ENCODE results near the gene COL13A1.
A peak's percentile ranks its signal among the peaks of the same experiment; 100 is the strongest.

Gene COL13A1

DNA sequence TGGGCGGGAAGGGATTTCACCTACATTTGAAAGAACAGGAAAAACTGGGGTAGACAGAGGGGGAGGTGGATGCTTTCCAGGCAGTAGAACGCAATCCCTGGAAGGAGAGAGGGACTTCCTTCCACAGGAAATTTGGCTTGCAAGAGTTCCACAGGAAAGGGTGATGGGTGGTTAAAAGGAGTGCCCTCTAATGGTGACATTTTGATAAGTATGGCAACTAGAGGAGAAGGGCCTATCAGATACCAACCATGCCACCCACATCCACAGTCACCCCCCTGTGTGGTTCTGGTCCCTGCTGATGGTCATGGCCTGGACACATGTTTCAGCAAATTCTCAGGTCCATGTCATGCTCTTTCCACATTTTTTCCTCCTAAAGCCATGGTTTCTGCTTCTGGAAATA lies 27.1 kb upstream of the COL13A1 start:
- Histone ChIP-seq H3K36me3 (ENCODE audit: insufficient read depth, insufficient read length, low read length) (no peaks in the 10 kb centered on the region), H3K4me3 (ENCODE audit: insufficient read length, low read depth) (no peak overlapping the region), H3K9ac (ENCODE audit: insufficient read length, low read depth) (no peak overlapping the region), H3K27me3 (ENCODE audit: insufficient read depth, insufficient read length) (no peaks in the 10 kb centered on the region), H3K9me3 (ENCODE audit: insufficient read depth, low read length) (peaks cover 9% of the 10 kb centered on the region; the same call in 1 of the 2 replicates), H3K4me1 (ENCODE audit: insufficient read depth, insufficient read length) (no peaks in the 10 kb centered on the region)
- no peak for DNase-seq (ENCODE audit: low read depth, low spot score)
- TF ChIP-seq YY1 (IDR thresholded peaks at IDR 0.05; ENCODE audit: insufficient read depth, insufficient read length): no peak
- TF ChIP-seq SUZ12 (IDR thresholded peaks at IDR 0.05; ENCODE audit: extremely low read depth, insufficient read depth, insufficient read length): no peak
- TF ChIP-seq ZNF274 (IDR thresholded peaks at IDR 0.05; ENCODE audit: low read depth, low read length): no peak

DNA sequence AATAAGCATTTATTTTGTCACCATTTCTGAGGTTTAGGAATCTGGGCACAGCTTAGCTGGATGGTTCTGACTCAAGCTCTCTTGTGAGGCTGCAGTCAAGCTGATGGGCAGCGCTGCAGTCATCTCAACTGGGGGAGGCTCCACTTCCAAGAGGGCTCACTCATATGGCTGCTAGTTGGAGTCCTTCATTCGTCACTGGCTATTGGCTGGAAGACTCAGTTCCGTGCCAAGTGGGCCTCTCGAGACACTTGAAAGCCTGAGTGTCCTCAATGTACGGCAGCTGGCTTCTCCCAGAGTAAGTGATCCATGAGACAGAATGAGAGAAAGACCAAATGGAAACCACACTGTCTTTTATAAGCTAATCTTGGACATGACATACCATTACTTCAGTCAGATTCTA lies 21.6 kb upstream of the COL13A1 start:
- Histone ChIP-seq H3K4me1 (ENCODE audit: insufficient read depth, insufficient read length) (no peaks in the 10 kb centered on the region), H3K27me3 (ENCODE audit: insufficient read depth, insufficient read length) (peaks cover 3% of the 10 kb centered on the region), H3K4me3 (ENCODE audit: insufficient read length, low read depth) (no peak overlapping the region), H3K36me3 (ENCODE audit: insufficient read depth, insufficient read length, low read length) (no peaks in the 10 kb centered on the region), H3K9me3 (ENCODE audit: insufficient read depth, low read length) (no peaks in the 10 kb centered on the region), H3K9ac (ENCODE audit: insufficient read length, low read depth) (no peak overlapping the region)
- no peak for TF ChIP-seq SUZ12 (IDR thresholded peaks at IDR 0.05; ENCODE audit: extremely low read depth, insufficient read depth, insufficient read length)
- TF ChIP-seq YY1 (IDR thresholded peaks at IDR 0.05; ENCODE audit: insufficient read depth, insufficient read length): no peak
- TF ChIP-seq ZNF274 (IDR thresholded peaks at IDR 0.05; ENCODE audit: low read depth, low read length): no peak
- DNase-seq (ENCODE audit: low read depth, low spot score): no peak

DNA sequence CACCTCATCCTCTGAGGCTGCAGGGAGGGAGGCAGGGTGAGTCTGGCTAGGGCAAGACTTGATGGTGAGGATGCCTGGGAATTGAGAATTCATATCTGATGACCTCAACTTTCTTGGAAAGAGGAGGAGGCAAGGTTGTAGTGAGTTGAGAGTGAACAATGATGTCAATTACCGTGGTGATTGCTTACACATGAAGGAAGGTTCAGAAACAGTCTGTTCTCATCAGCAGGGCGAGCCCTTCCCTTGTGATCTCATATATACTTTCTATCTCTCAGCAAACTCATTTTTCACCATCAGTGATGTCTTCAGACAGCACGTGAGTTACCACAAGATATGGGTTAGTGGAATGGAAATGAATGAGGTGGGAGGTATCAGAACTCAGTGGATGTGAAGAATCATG lies 20.1 kb upstream of the COL13A1 start:
- H3K4me1 ChIP-seq (ENCODE audit: insufficient read depth, insufficient read length): no peaks in the 10 kb centered on the region
- H3K4me3 ChIP-seq (ENCODE audit: insufficient read length, low read depth): no peak overlapping the region
- H3K9me3 ChIP-seq (ENCODE audit: insufficient read depth, low read length): no peaks in the 10 kb centered on the region
- H3K36me3 ChIP-seq (ENCODE audit: insufficient read depth, insufficient read length, low read length): no peaks in the 10 kb centered on the region
- DNase-seq (ENCODE audit: low read depth, low spot score): no peak
- TF ChIP-seq SUZ12 (IDR thresholded peaks at IDR 0.05; ENCODE audit: extremely low read depth, insufficient read depth, insufficient read length) (no peak), ZNF274 (IDR thresholded peaks at IDR 0.05; ENCODE audit: low read depth, low read length) (no peak), YY1 (IDR thresholded peaks at IDR 0.05; ENCODE audit: insufficient read depth, insufficient read length) (no peak)
- H3K9ac ChIP-seq (ENCODE audit: insufficient read length, low read depth): no peak overlapping the region
- peaks cover 3% of the 10 kb centered on the region for H3K27me3 ChIP-seq (ENCODE audit: insufficient read depth, insufficient read length)

DNA sequence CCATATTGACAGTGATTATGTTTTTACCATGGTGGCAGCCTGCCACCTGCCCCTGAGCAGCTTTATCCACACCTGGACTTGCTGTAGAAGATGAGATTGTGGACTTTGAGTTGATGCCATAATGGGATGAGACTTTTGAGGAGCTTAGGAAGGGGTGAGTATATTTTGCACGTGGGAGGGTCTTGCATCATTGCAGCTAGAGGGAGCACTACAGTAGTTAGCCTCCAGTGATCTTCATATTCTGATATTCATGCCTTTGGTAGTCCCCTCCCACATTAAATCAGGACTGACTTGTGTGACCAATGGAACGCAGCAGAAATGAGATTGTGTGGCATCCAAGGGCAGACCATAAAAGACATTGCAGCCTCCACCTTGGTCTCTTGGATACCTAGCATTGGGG lies 18.2 kb upstream of the COL13A1 start:
- H3K27me3 ChIP-seq (ENCODE audit: insufficient read depth, insufficient read length): peaks cover 3% of the 10 kb centered on the region
- H3K9ac ChIP-seq (ENCODE audit: insufficient read length, low read depth): no peak overlapping the region
- TF ChIP-seq ZNF274 (IDR thresholded peaks at IDR 0.05; ENCODE audit: low read depth, low read length): no peak
- no peak for TF ChIP-seq YY1 (IDR thresholded peaks at IDR 0.05; ENCODE audit: insufficient read depth, insufficient read length)
- TF ChIP-seq SUZ12 (IDR thresholded peaks at IDR 0.05; ENCODE audit: extremely low read depth, insufficient read depth, insufficient read length): no peak
- DNase-seq (ENCODE audit: low read depth, low spot score): no peak
- H3K9me3 ChIP-seq (ENCODE audit: insufficient read depth, low read length): no peaks in the 10 kb centered on the region
- no peak overlapping the region for H3K4me3 ChIP-seq (ENCODE audit: insufficient read length, low read depth)
- no peaks in the 10 kb centered on the region for H3K4me1 ChIP-seq (ENCODE audit: insufficient read depth, insufficient read length)
- H3K36me3 ChIP-seq (ENCODE audit: insufficient read depth, insufficient read length, low read length): no peaks in the 10 kb centered on the region

DNA sequence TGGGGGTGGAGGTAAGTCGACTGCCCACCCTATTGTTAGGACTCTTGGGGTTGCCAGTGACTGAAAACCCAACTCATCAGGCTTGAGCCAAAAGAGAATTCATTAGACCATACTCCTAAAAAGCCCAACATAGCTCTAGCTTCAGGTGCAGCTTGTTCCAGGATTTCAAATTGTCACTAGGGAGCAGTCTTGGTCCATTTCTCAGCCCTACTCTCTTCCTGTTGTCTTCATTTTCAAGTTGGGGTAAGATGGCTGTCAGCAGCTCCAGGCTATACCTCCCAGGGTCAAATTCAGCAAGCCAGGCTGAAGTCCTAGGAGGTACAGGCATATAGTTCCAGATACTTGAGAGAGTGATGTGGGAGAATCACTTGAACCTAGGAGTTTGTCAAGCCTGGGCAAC lies 14.9 kb upstream of the COL13A1 start:
- Histone ChIP-seq H3K4me3 (ENCODE audit: insufficient read length, low read depth) (no peak overlapping the region), H3K36me3 (ENCODE audit: insufficient read depth, insufficient read length, low read length) (no peaks in the 10 kb centered on the region), H3K4me1 (ENCODE audit: insufficient read depth, insufficient read length) (no peaks in the 10 kb centered on the region), H3K9me3 (ENCODE audit: insufficient read depth, low read length) (no peaks in the 10 kb centered on the region), H3K27me3 (ENCODE audit: insufficient read depth, insufficient read length) (no peaks in the 10 kb centered on the region), H3K9ac (ENCODE audit: insufficient read length, low read depth) (no peak overlapping the region)
- TF ChIP-seq SUZ12 (IDR thresholded peaks at IDR 0.05; ENCODE audit: extremely low read depth, insufficient read depth, insufficient read length): no peak
- TF ChIP-seq ZNF274 (IDR thresholded peaks at IDR 0.05; ENCODE audit: low read depth, low read length): no peak
- no peak for TF ChIP-seq YY1 (IDR thresholded peaks at IDR 0.05; ENCODE audit: insufficient read depth, insufficient read length)
- peak; percentile 20 for DNase-seq (ENCODE audit: low read depth, low spot score)

DNA sequence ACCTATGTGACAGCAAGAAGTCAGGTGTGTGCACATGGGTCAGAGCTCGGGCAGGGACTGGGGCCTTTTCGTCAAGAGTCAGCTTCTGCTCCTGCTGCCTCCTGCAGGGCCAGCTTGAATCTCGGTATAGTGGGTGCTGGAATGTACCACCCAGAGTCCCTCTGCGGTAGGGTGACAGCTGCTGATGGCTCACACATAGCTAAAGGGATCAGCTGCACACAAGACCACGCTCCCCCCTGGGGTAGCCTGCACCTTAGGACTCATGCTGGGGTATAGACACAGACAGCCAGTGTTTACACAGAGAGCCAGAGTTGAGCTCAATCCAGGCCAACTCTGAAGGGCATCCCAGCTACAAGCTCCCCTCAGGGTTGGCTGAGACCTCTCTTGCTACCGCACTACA lies 14.0 kb upstream of the COL13A1 start:
- TF ChIP-seq YY1 (IDR thresholded peaks at IDR 0.05; ENCODE audit: insufficient read depth, insufficient read length) (no peak), SUZ12 (IDR thresholded peaks at IDR 0.05; ENCODE audit: extremely low read depth, insufficient read depth, insufficient read length) (no peak), ZNF274 (IDR thresholded peaks at IDR 0.05; ENCODE audit: low read depth, low read length) (no peak)
- no peaks in the 10 kb centered on the region for H3K9me3 ChIP-seq (ENCODE audit: insufficient read depth, low read length)
- DNase-seq (ENCODE audit: low read depth, low spot score): no peak
- no peak overlapping the region for H3K9ac ChIP-seq (ENCODE audit: insufficient read length, low read depth)
- H3K27me3 ChIP-seq (ENCODE audit: insufficient read depth, insufficient read length): no peaks in the 10 kb centered on the region
- no peak overlapping the region for H3K4me3 ChIP-seq (ENCODE audit: insufficient read length, low read depth)
- H3K36me3 ChIP-seq (ENCODE audit: insufficient read depth, insufficient read length, low read length): no peaks in the 10 kb centered on the region
- H3K4me1 ChIP-seq (ENCODE audit: insufficient read depth, insufficient read length): no peaks in the 10 kb centered on the region

DNA sequence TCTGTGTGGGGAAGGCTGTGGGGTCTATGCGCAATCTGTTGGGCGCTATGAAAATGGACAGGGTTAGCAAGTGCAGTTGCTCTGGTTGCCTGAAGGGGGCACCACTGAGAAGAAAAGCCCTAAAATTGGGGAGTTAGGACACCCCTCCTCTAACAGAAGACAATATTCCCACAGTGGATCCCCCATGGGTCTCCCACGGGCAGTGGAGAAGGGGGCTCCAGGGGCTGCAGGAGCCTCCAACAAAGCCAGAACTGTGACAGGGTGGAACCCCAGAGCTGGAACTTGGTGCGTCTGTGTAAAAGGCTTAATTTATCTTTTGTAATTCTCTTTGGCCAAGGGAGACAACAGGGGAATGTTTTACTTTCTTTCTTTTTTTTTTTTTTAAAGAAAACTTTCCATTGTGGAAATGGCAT lies 12.5 kb upstream of the COL13A1 start:
- TF ChIP-seq ZNF274 (IDR thresholded peaks at IDR 0.05; ENCODE audit: low read depth, low read length): no peak
- TF ChIP-seq SUZ12 (IDR thresholded peaks at IDR 0.05; ENCODE audit: extremely low read depth, insufficient read depth, insufficient read length): no peak
- TF ChIP-seq YY1 (IDR thresholded peaks at IDR 0.05; ENCODE audit: insufficient read depth, insufficient read length): no peak
- no peak overlapping the region for H3K4me3 ChIP-seq (ENCODE audit: insufficient read length, low read depth)

More for the DNA sequence above, 12.5 kb upstream of the COL13A1 start:
- no peak for DNase-seq (ENCODE audit: low read depth, low spot score)
- no peaks in the 10 kb centered on the region for H3K9me3 ChIP-seq (ENCODE audit: insufficient read depth, low read length)
- H3K9ac ChIP-seq (ENCODE audit: insufficient read length, low read depth): no peak overlapping the region
- no peaks in the 10 kb centered on the region for H3K36me3 ChIP-seq (ENCODE audit: insufficient read depth, insufficient read length, low read length)
- no peaks in the 10 kb centered on the region for H3K27me3 ChIP-seq (ENCODE audit: insufficient read depth, insufficient read length)
- no peaks in the 10 kb centered on the region for H3K4me1 ChIP-seq (ENCODE audit: insufficient read depth, insufficient read length)

All from NT2/D1 (cell line).